ENCODE data around the gene DENND1C. TPM values are rescaled to one million over a fixed set of nuclear protein-coding genes. Genes with fewer than 3 reads are reported as not detected.

DENND1C gene
- total and polyA plus RNA-seq, 9 of the 15 experiments (the other 6 are each of a cell fraction or from before 2014, with no cell fraction given): 0.03 to 1.2 (median 0.32) TPM; not detected in 1

GRCh38 chr19:6458695-6459261 is 22.8 kb downstream of the DENND1C start:
- ATAC-seq (peak; percentile 10), FAIRE-seq (no peak), DNase-seq (ENCODE audit: extremely low read depth in 1 of 4, low spot score in 3 of 4) (peak in 2 of 4 experiments; percentile 25 to 44)
- POLR2A ChIA-PET: interaction anchor here (0.6 to 1.2 kb wide), 3 partner anchors 11 to 21 kb away, joined by 3 to 4 read pairs (median 3); no protein-coding TSS in a partner anchor
- peaks cover 17% of the 10 kb centered on the region for H3K79me2 ChIP-seq (ENCODE audit: control insufficient read depth, insufficient read depth, low read length)
- intact Hi-C loops (cut with micrococcal nuclease): no loop called here
- 31% methylated on average over 11 of the region's 16 CpGs for WGBS (ENCODE audit: insufficient coverage, low coverage, missing lambda C conversion rate)
- peak overlapping the region; percentile 81 for H3K27ac ChIP-seq (ENCODE audit: extremely low read depth, low read depth, low read length)
- H3K9me3 ChIP-seq (replicated peaks; ENCODE audit: control insufficient read depth, insufficient read depth, low read depth, low read length): peaks cover 19% of the 10 kb centered on the region
- H3K9ac ChIP-seq (ENCODE audit: insufficient read depth in 1 of 2, low read depth in 2 of 2, low read length in 2 of 2): peak overlapping the region; percentile 71 to 89
- no peaks in the 10 kb centered on the region for H3K9me1 ChIP-seq (ENCODE audit: control insufficient read depth, insufficient read depth, low read length)
- peak overlapping the region; percentile 77 for H3K4me3 ChIP-seq
- peak overlapping the region; percentile 95 for H3K4me2 ChIP-seq (ENCODE audit: insufficient read depth, low read length)
- in situ Hi-C loops (cut with MboI): no loop called here
- TF ChIP-seq ESRRA (IDR thresholded peaks at IDR 0.05; ENCODE audit: borderline replicate concordance, low read depth): peak; percentile 65; the same call in 1 of the 2 replicates
- peak; percentile 74 for TF ChIP-seq ZFX (CRISPR knock-in tag; IDR thresholded peaks at IDR 0.05)
- TF ChIP-seq RBFOX2 (IDR thresholded peaks at IDR 0.05; ENCODE audit: low read depth, low read length): peak; percentile 56; the same call in 1 of the 2 replicates
- TF ChIP-seq FOXK2 (conservative IDR thresholded peaks at IDR 0.05 in 1 of 2, IDR thresholded peaks at IDR 0.05 in 1 of 2; ENCODE audit: low read depth in 2 of 2): peak in 1 of 2 experiments; percentile 50; a peak in 1 of 4 replicates
- TF ChIP-seq ZNF717 (CRISPR knock-in tag; IDR thresholded peaks at IDR 0.05): no peak
- TF ChIP-seq TAF7 (tag; IDR thresholded peaks at IDR 0.05): no peak
- no peak for TF ChIP-seq GTF2A2 (tag; IDR thresholded peaks at IDR 0.05)
- 0 out of 2 replicates have a peak, but pooled peaks have one; percentile 23 for TF ChIP-seq ZBTB7A (IDR thresholded peaks at IDR 0.05; ENCODE audit: borderline replicate concordance, control insufficient read depth, low read depth, low read length)
- no peak for TF ChIP-seq HNRNPL (IDR thresholded peaks at IDR 0.05; ENCODE audit: low read depth, low read length)
- no peak for TF ChIP-seq MXI1 (IDR thresholded peaks at IDR 0.05; ENCODE audit: low read depth, low read length)
- TF ChIP-seq ZNF282 (CRISPR knock-in tag; IDR thresholded peaks at IDR 0.05): 0 out of 2 replicates have a peak, but pooled peaks have one; percentile 48
- no peak for TF ChIP-seq JUNB (CRISPR knock-in tag; conservative IDR thresholded peaks at IDR 0.05)
- TF ChIP-seq ZNF584 (CRISPR knock-in tag; IDR thresholded peaks at IDR 0.05; ENCODE audit: low read depth): no peak
- TF ChIP-seq ZNF121 (CRISPR knock-in tag; conservative IDR thresholded peaks at IDR 0.05): peak; percentile 79
- 0 out of 4 replicates have a peak, but pooled peaks of 1 of the 2 experiments have one; percentile 15 for TF ChIP-seq HDAC1 (IDR thresholded peaks at IDR 0.05)
- peak; percentile 44; the same call in 1 of the 2 replicates for TF ChIP-seq BCOR (IDR thresholded peaks at IDR 0.05)
- no peak for TF ChIP-seq ZNF384 (IDR thresholded peaks at IDR 0.05; ENCODE audit: low read depth, low read length)
- TF ChIP-seq FOXA3 (CRISPR knock-in tag; conservative IDR thresholded peaks at IDR 0.05 in 1 of 2, IDR thresholded peaks at IDR 0.05 in 1 of 2): peak in 1 of 2 experiments; percentile 49; a peak in 1 of 4 replicates
- peak; percentile 42; the same call in 1 of the 2 replicates for TF ChIP-seq TFAP4 (CRISPR knock-in tag; IDR thresholded peaks at IDR 0.05; ENCODE audit: borderline replicate concordance)
- TF ChIP-seq ZNF12 (CRISPR knock-in tag; IDR thresholded peaks at IDR 0.05): no peak
- no peaks in the 10 kb centered on the region for H4K20me1 ChIP-seq (replicated peaks; ENCODE audit: control insufficient read depth, insufficient read depth, low read length)
- BruUV-seq (replicated peaks): no TSS peak
- peaks cover 37% of the 10 kb centered on the region; the same call in 2 of the 3 replicates for H3K36me3 ChIP-seq (ENCODE audit: control insufficient read depth, insufficient read depth, low read length)
- CTCF ChIA-PET (ENCODE audit: low intra/inter-chr PET ratio): no interaction called here
- H3K27me3 ChIP-seq (ENCODE audit: control insufficient read depth in 2 of 2, insufficient read depth in 2 of 2, low read length in 2 of 2): no peaks in the 10 kb centered on the region
- peaks cover 18 to 28% of the 10 kb centered on the region in 2 experiments; a peak in 4 of 5 replicates for H3K4me1 ChIP-seq (replicated peaks in 1 of 2; ENCODE audit: control insufficient read depth in 2 of 2, insufficient read depth in 2 of 2, low read length in 2 of 2)
- peak overlapping the region; percentile 56; the same call in 1 of the 2 replicates for H2AFZ ChIP-seq (ENCODE audit: low read depth, low read length)

All from K562 (cell line).